ENCODE measurements around the gene SLC29A2.

The SLC29A2 gene

DNA sequence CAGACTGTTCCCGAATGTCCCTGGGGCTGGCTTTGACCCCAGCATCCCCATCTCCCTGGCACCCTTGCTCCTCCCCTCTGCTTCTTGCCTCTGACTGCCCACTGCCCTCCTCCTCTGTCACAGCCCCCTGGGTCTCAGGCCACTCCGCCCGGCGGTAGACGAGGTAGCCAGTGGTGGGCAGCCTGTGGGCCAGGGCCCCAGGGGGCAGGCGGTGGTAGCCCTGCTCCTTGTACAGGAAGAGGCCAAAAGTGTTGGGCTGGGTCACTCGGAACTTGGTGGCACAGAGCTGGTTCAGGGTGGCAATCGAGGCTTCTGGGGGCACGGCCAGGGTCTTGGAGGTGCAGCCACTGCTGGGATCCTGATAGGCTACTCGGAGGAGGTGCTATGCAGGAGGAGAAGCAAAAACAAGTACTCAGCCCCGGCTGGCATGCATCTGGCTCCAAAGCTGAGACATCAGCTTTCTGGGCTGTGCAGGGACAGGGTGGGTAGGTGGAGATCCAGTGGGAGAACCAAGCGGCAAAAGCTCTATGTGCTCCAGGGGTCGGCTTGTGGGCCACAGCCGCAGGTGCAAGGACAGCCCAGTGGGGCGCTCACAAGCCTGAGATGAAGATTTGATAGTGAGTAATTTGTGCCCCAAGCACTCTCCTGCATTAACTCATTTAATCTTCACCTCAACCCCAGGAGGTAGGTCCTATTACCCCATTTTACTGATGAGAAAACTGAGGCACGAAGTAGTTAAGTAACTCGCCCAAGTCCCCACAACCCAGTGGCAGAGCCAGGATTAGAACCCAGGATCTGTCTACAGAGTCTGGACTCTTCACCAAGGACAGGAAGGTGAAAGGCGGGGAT lies 39.0 kb downstream of the SLC29A2 start:
- H3K27ac Mint-ChIP-seq (ENCODE audit: low read depth): no peak overlapping the region

DNA sequence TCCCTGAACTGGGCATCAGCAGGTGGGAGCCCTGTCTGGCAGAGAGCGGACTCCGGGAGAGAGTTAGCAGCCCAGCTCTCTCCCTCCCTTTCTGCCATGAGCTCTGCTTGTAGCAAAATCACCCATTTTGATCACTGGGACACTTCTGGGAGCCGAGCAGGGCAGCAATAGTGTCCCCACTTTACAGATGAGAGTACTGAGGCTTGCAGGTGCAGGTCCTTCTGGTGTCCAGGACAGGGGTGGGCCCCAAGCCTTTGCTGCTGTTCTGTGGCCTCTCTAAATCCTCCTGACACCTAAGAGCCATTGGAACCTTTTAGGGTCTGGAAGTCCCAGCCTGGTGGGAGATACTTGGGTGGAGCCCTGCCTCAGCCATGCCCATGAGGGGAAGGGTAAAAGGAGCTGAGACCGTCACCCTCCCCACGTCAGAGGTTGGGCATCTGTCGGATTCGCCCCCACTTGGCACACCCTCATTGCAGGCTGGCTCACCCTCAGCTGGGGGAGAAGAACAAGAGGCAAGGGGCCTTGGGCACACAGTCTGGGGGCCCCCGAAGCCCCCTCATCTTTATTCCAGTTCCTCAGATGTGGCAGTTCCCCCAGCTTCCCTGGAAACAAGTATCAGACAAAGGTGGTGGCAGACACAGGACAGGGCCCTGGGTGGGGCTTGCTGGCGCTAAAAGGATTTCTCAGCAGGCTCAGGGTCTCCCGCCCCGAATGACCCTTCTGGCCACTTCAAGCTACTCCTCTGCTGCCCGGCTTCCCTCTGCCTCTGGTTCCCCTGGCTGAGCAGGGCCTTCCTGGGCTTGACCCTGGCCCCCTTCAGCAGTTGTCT lies 39.8 kb downstream of the SLC29A2 start:
- no peak for DNase-seq (ENCODE audit: low spot score in 2 of 2)
- Mint-ChIP-seq H3K9me3 (no peaks in the 10 kb centered on the region), H3K36me3 (ENCODE audit: insufficient read depth) (peaks cover 13% of the 10 kb centered on the region), H3K4me3 (no peak overlapping the region), H3K27ac (ENCODE audit: low read depth) (no peak overlapping the region), H3K27me3 (no peaks in the 10 kb centered on the region), H3K4me1 (peaks cover 26% of the 10 kb centered on the region)
- no peak for ATAC-seq (replicated peaks; ENCODE audit: extremely low read depth, poor library complexity, severe bottlenecking)

More for the DNA sequence above, 39.0 kb downstream of the SLC29A2 start:
- Mint-ChIP-seq H3K9me3 (no peaks in the 10 kb centered on the region), H3K4me3 (no peak overlapping the region), H3K4me1 (peaks cover 29% of the 10 kb centered on the region), H3K27me3 (no peaks in the 10 kb centered on the region), H3K36me3 (ENCODE audit: insufficient read depth) (peaks cover 17% of the 10 kb centered on the region)
- DNase-seq (ENCODE audit: low spot score in 2 of 2) (no peak), ATAC-seq (replicated peaks; ENCODE audit: extremely low read depth, poor library complexity, severe bottlenecking) (no peak)

DNA sequence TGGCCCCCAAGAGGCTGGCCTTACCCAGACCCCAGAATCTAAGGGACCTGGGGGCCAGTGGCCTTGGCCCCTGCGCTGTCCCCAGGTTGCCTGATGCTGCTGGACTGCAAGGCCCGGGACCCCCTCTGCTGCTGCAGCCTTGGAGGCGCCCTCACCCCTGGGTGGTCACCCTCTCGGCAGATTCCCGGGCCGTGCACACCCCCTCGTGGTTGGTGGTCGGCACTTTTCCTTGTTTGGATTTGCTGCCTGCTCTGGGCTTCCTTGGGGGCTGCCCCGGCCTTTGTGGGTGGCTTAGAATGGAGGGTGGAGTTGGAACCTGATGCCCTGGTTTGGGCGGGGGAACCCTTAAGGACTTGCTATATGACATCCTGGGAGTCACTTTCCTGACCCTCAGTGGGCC lies 40.6 kb downstream of the SLC29A2 start:
- DNase-seq (ENCODE audit: low spot score in 2 of 2) (no peak), ATAC-seq (replicated peaks; ENCODE audit: extremely low read depth, poor library complexity, severe bottlenecking) (no peak)
- H3K4me3 Mint-ChIP-seq: no peak overlapping the region
- no peaks in the 10 kb centered on the region for H3K9me3 Mint-ChIP-seq
- peaks cover 10% of the 10 kb centered on the region for H3K36me3 Mint-ChIP-seq (ENCODE audit: insufficient read depth)
- peaks cover 21% of the 10 kb centered on the region for H3K4me1 Mint-ChIP-seq
- H3K27me3 Mint-ChIP-seq: no peaks in the 10 kb centered on the region
- no peak overlapping the region for H3K27ac Mint-ChIP-seq (ENCODE audit: low read depth)

- DNase-seq (ENCODE audit: low spot score in 2 of 2): no peak
- Mint-ChIP-seq H3K36me3 (ENCODE audit: insufficient read depth) (peaks cover 9% of the 10 kb centered on the region), H3K4me3 (no peak overlapping the region), H3K27me3 (no peaks in the 10 kb centered on the region), H3K27ac (ENCODE audit: low read depth) (peak overlapping the region; percentile 52), H3K4me1 (peaks cover 25% of the 10 kb centered on the region), H3K9me3 (no peaks in the 10 kb centered on the region)
- no peak for ATAC-seq (replicated peaks; ENCODE audit: extremely low read depth, poor library complexity, severe bottlenecking)
These were observed 42.3 kb downstream of the SLC29A2 start for GRCh38 chr11:66329165-66329673.

DNA sequence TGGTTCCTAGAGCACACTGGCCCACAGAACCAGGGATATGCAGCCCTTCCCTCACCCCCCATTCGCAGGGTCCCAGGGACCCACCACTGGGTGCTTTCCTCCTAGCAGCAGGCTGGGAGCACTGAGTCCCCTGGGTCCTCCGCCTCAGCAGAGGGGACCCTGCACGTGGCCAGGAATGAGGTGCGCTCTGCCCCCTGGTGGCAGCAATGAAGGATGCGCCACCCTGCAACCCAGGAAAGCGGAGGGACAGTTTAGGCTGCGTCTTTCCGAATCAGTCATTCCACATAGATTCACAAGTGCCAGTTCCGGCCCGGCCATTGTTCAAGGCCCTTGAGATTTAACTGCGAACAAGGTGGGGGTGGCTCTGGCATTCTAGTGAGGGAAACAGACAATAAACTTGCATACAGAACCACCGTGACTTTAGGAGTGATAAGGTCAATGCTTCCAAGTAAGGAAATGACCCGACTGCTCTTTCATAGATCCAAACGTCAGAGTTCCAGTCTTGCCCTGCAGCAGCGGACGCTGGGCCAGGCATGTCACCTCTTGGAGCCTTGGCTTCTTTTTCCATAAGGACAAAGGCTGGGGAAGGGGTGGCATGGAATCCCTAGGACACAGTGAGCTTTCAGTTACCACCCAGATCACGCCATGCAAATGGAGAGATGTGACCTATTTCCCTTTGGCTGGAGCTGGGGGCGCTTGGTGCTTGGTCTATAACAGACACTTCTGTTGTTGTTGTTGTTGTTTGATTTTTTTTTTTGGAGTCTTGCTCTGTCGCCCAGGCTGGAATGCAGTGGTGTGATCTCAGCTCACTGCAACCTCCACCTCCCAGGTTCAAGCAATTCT lies 43.0 kb downstream of the SLC29A2 start:
- ATAC-seq (replicated peaks; ENCODE audit: extremely low read depth, poor library complexity, severe bottlenecking): peak; percentile 75
- H3K36me3 Mint-ChIP-seq (ENCODE audit: insufficient read depth): peaks cover 9% of the 10 kb centered on the region
- DNase-seq (ENCODE audit: low spot score in 2 of 2): peak; percentile 75 to 77
- peaks cover 25% of the 10 kb centered on the region for H3K4me1 Mint-ChIP-seq
- H3K9me3 Mint-ChIP-seq: no peaks in the 10 kb centered on the region
- H3K27ac Mint-ChIP-seq (ENCODE audit: low read depth): peak overlapping the region; percentile 52
- H3K27me3 Mint-ChIP-seq: no peaks in the 10 kb centered on the region
- H3K4me3 Mint-ChIP-seq: peak overlapping the region; percentile 3

GRCh38 chr11:66328031-66328301 lies 43.6 kb downstream of the SLC29A2 start:
- no peaks in the 10 kb centered on the region for H3K9me3 Mint-ChIP-seq
- H3K4me3 Mint-ChIP-seq: peak overlapping the region; percentile 3
- peaks cover 9% of the 10 kb centered on the region for H3K36me3 Mint-ChIP-seq (ENCODE audit: insufficient read depth)
- peak overlapping the region; percentile 52 for H3K27ac Mint-ChIP-seq (ENCODE audit: low read depth)
- no peaks in the 10 kb centered on the region for H3K27me3 Mint-ChIP-seq
- peak; percentile 97 for ATAC-seq (replicated peaks; ENCODE audit: extremely low read depth, poor library complexity, severe bottlenecking)
- DNase-seq (ENCODE audit: low spot score in 2 of 2): peak in 1 of 2 donors; percentile 78
- H3K4me1 Mint-ChIP-seq: peaks cover 25% of the 10 kb centered on the region

DNA sequence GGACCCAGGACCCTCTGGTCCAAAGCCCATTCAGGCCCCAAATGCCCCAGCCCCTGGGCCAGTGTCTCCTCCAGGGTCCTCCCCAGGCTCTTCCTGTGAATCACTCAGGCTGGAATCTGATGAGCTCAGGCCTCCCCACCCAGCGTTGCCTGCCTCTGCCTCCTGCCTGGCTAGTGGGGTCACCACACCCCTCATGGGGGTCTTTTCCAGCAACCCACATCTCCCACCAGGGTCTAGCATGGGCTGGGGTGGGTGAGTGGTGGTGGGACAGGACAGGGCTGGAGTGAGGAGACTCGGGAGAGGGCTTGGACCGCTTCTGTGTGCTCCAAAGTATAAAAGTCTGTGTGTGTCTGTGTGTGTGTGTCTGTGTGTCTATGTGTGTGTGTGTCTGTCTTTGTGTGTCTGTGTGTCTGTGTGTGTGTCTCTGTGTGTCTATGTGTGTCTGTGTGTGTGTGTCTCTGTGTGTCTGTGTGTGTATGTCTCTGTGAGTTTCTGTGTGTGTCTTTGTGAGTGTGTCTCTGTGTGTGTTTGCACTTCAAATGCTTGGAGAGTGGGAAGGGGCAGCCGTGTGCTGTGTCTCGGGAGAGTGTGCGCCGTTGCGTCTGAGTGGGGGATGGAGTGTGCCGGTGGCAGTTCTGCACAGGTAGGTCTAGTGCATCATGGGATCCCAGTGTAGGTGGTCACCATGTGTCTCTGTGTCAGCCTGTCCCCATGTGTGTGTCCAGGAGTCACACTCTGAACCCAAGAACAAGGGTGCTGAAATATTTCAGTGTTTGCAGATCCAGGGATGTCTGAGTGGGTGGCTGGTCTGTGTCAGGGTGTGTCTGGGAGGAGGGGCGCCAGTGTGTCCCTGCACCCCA lies 44.2 kb downstream of the SLC29A2 start:
- ATAC-seq (replicated peaks; ENCODE audit: extremely low read depth, poor library complexity, severe bottlenecking): no peak
- H3K4me1 Mint-ChIP-seq: peaks cover 25% of the 10 kb centered on the region

DNA sequence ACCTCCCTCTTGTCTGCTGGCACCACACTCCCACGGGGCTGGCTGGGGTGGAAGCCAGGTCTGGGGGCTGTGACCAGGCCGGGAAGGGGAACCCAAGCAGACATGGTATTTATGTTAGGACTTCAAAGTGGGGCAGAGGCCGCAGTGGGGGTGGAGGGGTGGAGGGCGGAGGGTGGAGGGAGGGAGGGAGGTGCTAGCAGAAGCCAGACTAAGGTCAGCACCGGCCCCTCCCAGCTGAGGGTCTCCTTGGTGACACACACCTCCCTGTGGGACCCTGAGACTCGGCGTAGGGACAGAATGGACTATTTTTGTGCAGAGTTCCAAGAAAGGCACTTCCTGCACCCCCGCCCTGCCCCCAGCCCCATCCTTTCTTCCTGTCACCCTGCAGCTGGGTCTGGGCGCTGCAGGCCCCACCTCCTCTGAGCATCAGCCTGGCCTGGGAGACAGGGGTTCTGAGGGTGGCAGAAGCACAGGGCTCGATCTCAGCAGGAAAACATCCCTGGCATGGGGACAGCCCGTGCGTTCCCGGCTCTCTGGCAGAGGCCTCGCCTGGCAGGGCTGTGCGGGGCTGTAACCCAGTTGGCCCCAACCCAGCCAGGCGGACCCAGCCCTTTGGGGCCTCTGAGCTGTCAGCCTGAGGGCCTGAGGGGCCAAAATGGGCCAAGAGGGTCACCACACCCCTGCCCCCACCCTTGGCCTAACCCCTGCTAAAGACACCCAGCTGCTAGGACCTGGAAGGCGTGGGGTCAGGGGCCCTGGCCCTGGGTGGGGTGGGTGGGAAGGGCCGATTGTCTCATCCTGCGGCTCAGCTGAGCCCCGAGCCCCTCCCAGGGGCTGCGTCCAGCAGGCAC lies 45.1 kb downstream of the SLC29A2 start:
- ATAC-seq (replicated peaks; ENCODE audit: extremely low read depth, poor library complexity, severe bottlenecking) (no peak), DNase-seq (ENCODE audit: low spot score in 2 of 2) (no peak)
- no peaks in the 10 kb centered on the region for H3K27me3 Mint-ChIP-seq
- H3K9me3 Mint-ChIP-seq: no peaks in the 10 kb centered on the region
- peaks cover 25% of the 10 kb centered on the region for H3K4me1 Mint-ChIP-seq
- H3K27ac Mint-ChIP-seq (ENCODE audit: low read depth): peak overlapping the region; percentile 78
- peaks cover 9% of the 10 kb centered on the region for H3K36me3 Mint-ChIP-seq (ENCODE audit: insufficient read depth)
- H3K4me3 Mint-ChIP-seq: no peak overlapping the region

More for the DNA sequence above, 44.2 kb downstream of the SLC29A2 start:
- Mint-ChIP-seq H3K27ac (ENCODE audit: low read depth) (peak overlapping the region; percentile 52), H3K27me3 (no peaks in the 10 kb centered on the region), H3K4me3 (peak overlapping the region; percentile 3), H3K9me3 (no peaks in the 10 kb centered on the region), H3K36me3 (ENCODE audit: insufficient read depth) (peaks cover 9% of the 10 kb centered on the region)
- DNase-seq (ENCODE audit: low spot score in 2 of 2): no peak

DNA sequence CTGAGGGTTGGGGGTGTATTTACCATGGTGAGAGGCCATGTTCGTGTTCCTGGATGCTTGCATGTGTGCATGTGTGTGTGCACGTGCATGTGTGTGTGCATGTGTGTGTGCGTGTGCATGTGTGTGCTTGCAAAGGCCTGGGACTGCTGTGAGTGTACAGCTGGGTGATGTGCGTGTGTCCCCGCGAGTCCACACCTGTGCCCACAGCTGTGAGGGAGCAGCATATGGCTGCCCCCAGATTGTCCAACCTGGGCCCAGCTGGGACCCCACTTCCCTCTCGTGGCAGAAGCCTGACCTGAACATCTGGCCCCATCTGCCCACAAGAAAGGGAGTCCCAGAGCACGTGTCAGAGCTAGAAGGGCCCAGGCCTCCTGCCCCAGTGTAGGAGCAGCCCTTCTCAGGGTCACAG lies 46.3 kb downstream of the SLC29A2 start:
- Mint-ChIP-seq H3K36me3 (ENCODE audit: insufficient read depth) (peaks cover 9% of the 10 kb centered on the region), H3K4me1 (peaks cover 25% of the 10 kb centered on the region), H3K4me3 (no peak overlapping the region), H3K27me3 (no peaks in the 10 kb centered on the region), H3K9me3 (no peaks in the 10 kb centered on the region), H3K27ac (ENCODE audit: low read depth) (no peak overlapping the region)
- DNase-seq (ENCODE audit: low spot score in 2 of 2): no peak
- ATAC-seq (replicated peaks; ENCODE audit: extremely low read depth, poor library complexity, severe bottlenecking): no peak

- H3K27ac Mint-ChIP-seq (ENCODE audit: low read depth): no peak overlapping the region
- no peak for DNase-seq (ENCODE audit: low spot score in 2 of 2)
These were observed 46.9 kb downstream of the SLC29A2 start for GRCh38 chr11:66324664-66325063.

DNA sequence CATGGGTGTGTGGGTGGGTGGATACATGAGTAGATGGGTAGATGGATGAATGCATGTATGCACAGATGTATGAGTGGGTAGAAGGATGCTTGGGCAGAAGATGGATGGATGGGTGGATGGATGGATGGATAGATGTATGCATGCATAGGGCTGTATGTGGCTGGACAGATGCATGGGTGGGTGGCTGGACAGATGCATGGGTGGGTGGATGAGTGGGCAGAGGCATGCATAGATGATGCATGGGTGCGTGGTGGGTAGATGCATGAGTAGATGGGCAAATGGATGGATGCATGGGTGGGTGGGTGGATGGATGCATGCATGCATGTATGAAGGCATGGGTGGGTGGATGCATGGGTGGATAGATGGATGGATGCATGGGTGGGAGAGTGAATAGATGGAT lies 47.9 kb downstream of the SLC29A2 start:
- no peak overlapping the region for H3K4me3 Mint-ChIP-seq
- H3K9me3 Mint-ChIP-seq: no peaks in the 10 kb centered on the region
- ATAC-seq (replicated peaks; ENCODE audit: extremely low read depth, poor library complexity, severe bottlenecking): no peak
- no peaks in the 10 kb centered on the region for H3K27me3 Mint-ChIP-seq
- H3K36me3 Mint-ChIP-seq (ENCODE audit: insufficient read depth): peaks cover 9% of the 10 kb centered on the region
- H3K4me1 Mint-ChIP-seq: peaks cover 28% of the 10 kb centered on the region
- no peak for DNase-seq (ENCODE audit: low spot score in 2 of 2)
- no peak overlapping the region for H3K27ac Mint-ChIP-seq (ENCODE audit: low read depth)

More at GRCh38 chr11:66324664-66325063, 46.9 kb downstream of the SLC29A2 start:
- no peaks in the 10 kb centered on the region for H3K27me3 Mint-ChIP-seq
- H3K4me1 Mint-ChIP-seq: peaks cover 25% of the 10 kb centered on the region
- H3K36me3 Mint-ChIP-seq (ENCODE audit: insufficient read depth): peaks cover 9% of the 10 kb centered on the region
- H3K9me3 Mint-ChIP-seq: no peaks in the 10 kb centered on the region
- ATAC-seq (replicated peaks; ENCODE audit: extremely low read depth, poor library complexity, severe bottlenecking): no peak
- no peak overlapping the region for H3K4me3 Mint-ChIP-seq

Measured in central memory CD8-positive, alpha-beta T cell (primary cell).